ENCODE measurements around the gene CCDC194.

GRCh38 chr19:17436094-17436873 is 42.3 kb upstream of the CCDC194 start:
- no peak for TF ChIP-seq CTCF (IDR thresholded peaks at IDR 0.05; ENCODE audit: poor library complexity)
- no peak for TF ChIP-seq EZH2phosphoT487 (IDR thresholded peaks at IDR 0.05; ENCODE audit: low read depth, severe bottlenecking, unreplicated experiment)
